GM18508 (cell line): ENCODE measurements around the gene BPIFB3.
"Not testable (repeated sequence)": the region's sequence is repeated elsewhere in the genome, so short reads cannot be mapped to it uniquely, and the experiment has no call there.

Source experiments
- ATAC-seq: cut with Tn5 transposase; IDR thresholded peaks from one replicate; pipeline ENCODE4 v1.9.1; 2021; ENCODE audit warnings: moderate number of reproducible peaks; ENCODE audit not compliant: insufficient read depth, unreplicated experiment

Gene BPIFB3

DNA sequence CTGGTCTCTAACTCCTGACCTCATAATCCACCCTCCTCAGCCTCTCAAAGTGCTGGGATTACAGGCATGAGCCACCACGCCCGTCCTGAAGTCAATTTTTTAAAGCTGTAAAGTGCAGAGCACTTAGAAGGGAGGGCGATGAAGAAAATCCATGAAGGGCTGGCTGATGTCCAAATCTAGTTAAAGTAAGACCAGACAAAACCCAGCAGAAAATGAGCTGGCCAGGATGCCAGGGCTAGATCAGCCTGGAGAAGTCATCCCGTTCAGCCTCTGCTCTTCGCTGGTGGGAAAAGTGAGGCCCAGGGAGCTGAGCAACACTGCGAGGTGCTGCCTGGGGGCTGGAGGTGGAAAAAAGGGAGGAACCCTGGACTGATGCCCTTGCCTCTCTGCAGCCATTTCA, 28.8 kb downstream of the BPIFB3 start:
- no peak for ATAC-seq

DNA sequence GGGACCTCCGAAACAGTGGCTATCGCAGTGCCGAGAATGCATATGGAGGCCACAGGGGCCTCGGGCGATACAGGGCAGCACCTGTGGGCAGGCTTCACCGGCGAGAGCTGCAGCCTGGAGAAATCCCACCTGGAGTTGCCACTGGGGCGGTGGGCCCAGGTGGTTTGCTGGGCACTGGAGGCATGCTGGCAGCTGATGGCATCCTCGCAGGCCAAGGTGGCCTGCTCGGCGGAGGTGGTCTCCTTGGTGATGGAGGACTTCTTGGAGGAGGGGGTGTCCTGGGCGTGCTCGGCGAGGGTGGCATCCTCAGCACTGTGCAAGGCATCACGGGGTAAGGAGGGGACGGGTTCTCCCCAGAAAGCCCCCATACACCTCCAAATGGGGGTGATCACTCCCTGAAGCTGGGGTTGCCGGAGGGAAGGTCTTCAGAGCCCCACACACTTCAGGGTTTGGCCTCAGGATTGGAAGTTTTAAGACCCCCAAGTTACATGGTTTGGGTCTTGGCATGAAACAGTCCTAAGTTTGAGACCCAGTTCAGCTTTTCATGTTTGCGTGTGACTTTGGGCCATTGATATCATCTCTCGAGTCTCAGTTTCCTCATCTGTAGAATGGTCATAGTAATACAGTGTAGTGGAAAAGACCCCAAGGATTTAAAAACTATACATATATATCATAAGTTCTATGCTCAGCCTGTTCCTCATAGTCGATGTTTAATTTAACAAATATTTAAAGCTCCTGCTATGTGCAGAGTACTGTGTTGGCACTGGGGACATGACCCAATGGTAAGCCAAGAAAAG, 30.0 kb downstream of the BPIFB3 start:
- ATAC-seq, result no peak

DNA sequence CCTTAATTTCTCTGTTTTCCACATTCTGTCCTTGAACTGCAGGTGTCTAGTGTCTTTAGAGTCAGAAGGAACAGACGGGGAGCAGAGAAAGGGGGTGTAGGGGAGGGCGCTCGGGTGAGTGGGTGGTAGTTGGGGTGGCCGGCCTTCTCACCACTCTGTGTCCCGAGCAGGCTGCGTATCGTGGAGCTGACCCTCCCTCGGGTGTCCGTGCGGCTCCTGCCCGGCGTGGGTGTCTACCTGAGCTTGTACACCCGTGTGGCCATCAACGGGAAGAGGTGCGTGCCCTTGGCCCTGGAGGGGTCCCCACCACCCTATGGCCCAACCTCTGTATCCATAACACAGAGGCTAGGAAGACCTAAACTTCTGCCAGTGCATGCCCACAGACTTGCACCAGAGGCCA, 31.0 kb downstream of the BPIFB3 start:
- ATAC-seq, result no peak

DNA sequence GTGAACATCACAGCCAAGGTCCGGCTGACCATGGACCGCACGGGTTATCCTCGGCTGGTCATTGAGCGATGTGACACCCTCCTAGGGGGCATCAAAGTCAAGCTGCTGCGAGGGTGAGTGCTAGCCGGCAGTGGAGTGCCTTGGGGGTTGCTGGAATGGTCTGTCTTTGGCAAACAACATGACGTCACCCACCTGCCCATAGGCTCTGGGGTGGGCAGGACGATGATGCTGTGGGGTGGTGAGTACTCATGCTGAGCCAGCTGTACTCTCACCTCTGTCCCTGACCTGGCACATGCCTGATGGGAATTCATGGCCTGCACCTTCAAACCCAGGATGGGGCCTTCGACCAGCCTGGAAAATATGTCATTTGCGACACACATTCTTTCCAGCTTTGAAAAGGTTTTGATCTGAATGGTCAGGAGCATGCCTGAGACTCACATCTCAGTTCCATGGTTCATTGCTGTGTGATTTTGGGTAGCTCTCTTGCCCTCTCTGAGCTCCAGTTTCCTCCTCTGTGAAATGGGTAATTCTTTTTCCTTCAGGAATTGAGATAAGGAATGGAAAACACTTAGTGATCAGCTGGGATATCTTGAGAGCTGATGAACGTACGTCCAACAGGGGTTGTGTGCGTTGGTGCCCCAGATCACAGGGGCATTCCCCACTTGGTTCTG, 32.5 kb downstream of the BPIFB3 start:
- no peak for ATAC-seq

DNA sequence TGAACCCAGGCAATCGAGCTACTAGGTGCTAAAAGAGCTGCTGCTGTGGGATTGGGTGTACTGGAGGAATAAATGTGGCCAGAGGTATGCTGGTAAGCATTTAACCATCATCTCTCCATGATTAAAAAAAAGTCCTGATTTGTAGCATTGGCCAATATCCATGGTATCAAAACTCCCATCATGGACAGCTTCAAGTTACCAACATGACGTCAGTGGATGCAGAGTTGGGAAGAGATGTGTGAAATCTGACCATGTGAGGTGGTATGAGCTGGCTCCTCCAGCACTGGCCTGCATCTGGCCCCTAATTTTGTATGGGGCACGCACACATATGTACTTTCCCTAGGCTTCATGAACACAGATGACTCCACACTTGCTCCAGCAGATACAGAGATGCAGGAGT, 37.4 kb downstream of the BPIFB3 start:
- ATAC-seq, result no peak

DNA sequence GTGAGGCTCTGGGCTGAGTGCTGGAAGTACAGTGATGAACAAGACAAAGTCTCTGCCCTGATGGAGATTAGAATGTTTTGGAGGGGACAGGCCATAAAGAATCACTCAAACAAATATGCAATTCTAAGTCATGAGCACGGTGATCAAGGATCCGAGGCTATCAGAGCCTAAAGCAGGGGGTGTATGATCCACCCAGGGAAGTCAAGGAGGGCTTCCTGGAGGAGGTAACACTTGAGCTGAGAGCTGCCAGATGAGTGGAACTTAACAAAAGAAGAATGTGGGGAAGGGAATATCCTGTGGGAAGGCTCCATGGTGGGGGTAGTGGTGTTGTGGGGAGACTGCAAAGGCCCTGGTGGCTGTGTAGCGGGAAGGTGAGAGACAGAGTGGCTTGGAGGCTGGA, 38.0 kb downstream of the BPIFB3 start:
- ATAC-seq, result no peak

DNA sequence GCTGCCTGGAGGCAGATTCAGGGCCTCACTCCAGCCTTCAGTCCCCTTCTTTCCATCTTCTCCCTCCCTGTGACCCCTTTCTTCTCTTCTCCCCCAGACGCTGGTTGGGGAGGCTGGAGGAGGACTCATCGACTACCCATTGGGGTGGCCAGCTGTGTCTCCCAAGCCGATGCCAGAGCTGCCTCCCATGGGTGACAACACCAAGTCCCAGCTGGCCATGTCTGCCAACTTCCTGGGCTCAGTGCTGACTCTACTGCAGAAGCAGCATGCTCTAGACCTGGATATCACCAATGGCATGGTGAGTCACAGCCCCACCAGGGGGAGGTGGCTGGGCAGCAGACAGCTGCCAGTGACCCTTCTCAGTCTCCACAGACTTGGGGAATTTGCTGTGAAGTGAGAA, 38.7 kb downstream of the BPIFB3 start:
- ATAC-seq, result no peak

DNA sequence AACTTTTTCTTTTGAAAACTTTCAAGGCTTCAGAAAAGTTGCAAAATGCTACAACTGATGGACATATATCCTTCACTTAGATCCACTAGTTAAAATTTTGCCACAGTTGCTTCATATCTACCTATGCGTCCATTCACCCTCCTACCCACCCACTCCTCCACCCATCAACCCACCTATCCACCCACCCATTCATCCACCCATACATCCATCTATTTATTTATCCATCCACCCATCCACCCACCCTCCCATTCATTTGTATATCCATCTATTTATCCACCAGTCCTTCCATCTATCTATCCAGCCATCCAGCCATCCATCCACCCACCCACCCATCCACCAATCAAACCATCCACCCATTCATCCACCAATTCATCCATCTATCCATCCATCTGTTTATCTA, 39.4 kb downstream of the BPIFB3 start:
- no peak for ATAC-seq

DNA sequence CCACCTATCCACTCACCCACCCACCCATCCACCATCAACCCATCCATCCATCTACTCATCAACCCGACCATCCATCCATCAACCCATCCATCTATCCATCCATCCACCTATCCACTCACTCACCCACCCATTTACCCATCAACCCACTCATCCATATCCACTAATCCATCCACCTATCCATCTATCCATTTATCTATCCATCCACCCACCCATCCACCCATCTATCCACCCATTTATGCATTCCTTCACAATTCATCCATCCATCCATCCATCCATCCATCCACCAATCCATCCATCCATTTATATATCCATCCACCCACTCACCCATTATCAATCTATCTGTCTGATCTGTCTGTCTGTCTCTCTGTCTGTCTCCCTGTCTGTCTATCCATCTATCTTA, 39.9 kb downstream of the BPIFB3 start:
- ATAC-seq, result no peak

DNA sequence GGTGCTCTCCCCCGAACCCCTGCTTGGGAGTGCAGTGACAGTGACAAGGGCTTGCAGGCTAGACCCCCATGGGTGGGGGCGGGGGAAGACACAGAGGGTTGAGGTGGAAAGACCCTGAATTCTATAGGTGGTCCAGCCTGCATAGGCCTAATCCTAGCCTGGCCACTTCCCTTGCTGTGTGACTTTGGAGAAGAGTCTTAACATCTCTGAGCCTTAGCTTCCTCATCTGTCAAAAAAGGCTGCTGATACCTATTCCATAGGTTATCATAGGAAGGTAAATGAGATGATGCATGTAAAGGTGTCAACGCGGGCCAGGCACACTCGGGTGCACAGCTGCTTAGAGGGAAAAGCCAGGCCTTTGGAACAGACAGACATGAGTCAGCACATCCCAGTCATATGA, 41.5 kb downstream of the BPIFB3 start:
- no peak for ATAC-seq

DNA sequence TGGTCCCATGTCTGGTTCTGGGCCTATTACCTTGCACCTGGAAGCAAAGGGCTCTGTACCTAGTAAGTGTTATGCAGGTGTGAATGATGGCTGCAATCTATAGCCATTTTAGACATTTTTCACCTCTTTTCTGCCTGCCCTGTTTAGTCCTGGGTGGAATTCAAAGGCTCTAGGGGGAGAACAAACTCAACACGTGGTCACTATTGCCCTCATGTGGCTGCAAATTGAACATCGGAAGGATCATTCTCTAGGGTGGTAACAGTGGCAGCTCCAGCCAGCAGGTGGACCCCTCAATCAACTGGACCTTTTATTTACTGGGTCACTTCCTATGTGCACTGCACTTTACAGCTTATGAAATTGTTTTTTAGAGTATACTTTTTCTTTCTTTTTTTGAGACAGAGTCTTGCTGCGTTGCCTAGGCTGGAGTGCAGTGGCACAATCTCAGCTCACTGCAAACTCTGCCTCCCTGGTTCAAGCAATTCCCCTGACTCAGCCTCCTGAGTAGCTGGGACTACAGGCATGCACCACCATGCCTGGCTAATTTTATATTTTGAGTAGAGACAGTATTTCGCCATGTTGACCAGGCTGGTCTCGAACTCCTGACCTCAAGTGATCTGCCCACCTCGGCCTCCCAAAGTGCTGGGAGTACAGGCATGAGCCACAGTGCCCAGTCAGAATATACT, 42.3 kb downstream of the BPIFB3 start:
- not testable (repeated sequence) for ATAC-seq

DNA sequence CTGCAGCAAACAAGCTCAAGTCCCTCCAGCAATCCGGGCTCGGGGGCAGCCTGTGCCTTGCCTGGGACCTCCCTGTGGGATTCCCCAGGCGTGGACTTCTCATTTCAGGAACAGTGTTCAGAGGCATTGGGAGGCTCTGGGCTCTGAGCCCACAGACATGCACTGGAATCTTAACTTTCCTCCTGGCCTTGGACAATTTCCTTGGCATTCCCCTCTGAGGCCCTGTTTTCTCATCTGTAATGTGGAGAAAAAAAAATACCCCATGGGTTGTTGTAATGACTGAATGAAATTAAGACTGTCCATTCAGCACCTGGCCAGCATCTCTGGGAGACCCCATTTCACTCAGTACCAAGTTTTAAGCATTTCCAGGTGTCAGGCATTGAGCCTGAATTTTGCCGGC, 43.3 kb downstream of the BPIFB3 start:
- no peak for ATAC-seq

DNA sequence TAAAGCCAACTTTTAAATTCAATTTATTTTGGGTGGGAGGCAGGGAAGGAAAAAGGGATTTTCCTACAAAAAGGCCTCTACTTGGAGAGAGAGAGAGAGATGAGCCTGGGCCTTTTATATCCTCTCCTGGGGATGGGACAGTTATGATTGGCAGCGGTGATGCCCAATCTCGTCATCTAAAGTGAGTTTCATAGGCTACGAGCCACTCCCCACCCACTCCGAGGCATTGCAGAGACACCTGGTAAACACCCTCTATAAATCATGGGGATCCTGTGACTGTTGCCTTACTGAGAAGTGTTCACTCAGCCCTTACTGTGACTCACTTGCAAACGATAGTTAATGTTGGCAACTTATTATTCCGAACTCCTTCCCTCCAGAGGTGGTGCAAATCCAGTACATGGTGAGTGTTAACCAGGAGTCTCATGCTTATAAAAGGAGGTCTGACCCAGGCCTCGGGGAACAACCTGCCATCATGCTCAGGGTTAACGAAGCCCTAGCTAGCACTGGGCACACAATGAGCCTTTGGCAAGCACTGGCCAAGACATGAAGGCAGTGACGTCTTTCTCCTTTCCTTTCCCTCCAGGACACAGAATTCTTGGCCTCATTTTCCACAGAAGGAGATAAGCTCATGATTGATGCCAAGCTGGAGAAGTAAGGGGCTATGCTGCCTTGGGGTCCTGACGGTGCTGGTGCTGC, 46.3 kb downstream of the BPIFB3 start:
- ATAC-seq, result no peak

DNA sequence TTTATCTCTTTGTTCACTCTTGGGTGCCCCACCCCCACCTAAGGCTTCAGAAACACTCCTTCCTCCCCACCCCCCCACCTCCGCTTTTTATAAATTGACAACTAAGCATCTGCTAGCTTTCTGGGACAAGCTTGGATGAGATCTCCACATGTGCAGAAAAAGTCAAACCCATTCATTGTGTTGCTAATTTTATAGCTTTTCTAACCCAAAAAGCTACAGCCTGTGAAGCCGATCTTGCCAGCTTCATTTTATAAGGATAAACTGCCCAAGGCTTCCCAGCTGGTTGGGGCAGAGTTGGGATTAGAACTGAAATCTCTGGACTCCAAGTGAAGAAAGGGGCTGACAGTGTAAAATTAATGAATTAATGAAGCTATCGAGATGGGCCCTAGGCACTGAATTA, 49.9 kb downstream of the BPIFB3 start:
- ATAC-seq, result no peak

DNA sequence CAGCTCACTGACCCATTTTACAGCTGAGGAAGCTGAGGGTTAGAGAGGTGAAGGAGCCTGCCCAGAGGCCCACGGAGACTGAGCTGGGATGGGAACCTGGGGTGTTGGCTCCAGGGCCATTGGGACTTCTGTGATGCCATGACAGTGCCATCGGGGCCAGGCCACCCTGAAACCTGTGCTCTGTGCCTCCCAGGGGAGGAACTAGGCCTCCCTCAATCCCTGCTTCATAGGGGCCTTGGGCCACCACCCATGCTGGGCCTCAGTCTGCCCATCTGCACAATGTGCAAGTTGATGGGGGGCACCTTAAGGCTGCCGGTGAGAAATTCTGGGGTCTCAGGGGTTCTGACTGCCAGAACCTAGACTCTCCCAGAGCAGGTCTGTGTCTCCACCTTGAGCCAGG, 50.6 kb downstream of the BPIFB3 start:
- ATAC-seq, result no peak

DNA sequence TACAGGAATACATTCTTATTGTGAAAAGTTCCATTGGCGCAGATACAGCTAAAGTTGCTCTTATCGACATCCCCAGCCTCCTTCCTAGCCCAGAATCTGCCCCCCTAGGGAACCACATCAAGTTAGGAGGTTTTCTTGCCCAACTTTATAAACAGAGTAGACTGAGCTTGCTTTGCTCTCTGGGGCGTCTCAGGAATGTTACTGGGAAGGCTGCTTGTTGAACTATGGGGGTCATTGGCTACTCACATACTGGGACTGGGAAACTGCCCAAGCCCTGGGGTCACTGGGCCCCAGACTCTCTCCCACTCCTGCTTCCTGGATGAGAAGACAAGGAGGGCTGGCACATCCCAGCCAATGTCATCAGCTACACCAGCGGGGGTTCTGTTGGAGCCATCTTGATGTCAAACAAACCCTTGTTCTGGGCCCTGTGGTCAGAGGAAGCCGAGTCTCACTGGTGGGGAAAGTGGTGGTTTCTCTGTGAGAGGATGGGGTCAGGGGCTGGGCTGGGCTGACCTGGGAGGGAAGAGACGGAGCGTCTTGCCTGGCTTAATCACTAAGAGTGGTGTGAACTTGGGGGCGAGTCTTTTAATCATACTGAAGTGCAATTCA, 51.7 kb downstream of the BPIFB3 start:
- no peak for ATAC-seq

DNA sequence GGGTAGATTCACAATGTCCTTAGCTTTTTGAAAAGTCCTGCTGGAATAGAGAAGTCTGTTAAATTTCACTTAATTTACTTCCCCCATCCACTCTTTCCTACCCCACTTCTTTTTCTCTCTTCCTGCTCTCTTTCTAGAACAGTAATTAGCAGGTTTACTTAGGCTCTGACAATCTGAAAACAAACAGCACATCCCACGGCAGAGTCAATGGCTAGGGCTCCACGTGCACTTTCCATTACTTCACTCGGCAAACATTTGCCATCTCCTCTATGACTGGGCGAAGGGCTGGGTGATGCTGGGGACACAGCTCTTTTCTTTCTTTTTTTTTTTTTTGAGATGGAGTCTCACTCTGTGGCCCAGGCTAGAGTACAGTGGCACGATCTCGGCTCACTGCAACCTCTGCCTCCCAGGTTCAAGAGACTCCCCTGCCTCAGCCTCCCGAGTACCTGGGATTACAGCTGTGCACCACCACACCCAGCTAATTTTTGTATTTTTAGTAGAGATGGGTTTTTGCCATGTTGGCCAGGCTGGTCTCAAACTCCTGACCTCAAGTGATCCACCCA, 52.4 kb downstream of the BPIFB3 start:
- ATAC-seq, result not testable (repeated sequence)

DNA sequence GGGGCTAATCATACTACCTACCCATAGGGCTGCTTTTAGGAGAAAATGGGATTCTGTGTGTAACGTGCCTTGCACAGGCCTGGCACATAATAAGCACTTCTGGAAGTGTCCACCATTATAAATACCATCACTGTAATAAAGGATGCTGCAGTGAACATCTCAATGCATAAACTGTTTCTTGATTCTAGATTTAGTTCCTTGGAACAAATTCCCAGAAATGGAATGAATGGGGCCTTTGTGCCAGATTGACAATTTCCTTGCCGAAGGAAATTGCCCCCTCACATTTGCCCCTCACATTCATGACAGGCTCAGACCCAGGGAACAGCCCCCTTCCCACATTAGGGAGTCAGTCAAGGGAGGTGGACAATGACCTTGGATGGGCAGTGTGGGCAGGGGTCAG, 55.0 kb downstream of the BPIFB3 start:
- ATAC-seq, result no peak

DNA sequence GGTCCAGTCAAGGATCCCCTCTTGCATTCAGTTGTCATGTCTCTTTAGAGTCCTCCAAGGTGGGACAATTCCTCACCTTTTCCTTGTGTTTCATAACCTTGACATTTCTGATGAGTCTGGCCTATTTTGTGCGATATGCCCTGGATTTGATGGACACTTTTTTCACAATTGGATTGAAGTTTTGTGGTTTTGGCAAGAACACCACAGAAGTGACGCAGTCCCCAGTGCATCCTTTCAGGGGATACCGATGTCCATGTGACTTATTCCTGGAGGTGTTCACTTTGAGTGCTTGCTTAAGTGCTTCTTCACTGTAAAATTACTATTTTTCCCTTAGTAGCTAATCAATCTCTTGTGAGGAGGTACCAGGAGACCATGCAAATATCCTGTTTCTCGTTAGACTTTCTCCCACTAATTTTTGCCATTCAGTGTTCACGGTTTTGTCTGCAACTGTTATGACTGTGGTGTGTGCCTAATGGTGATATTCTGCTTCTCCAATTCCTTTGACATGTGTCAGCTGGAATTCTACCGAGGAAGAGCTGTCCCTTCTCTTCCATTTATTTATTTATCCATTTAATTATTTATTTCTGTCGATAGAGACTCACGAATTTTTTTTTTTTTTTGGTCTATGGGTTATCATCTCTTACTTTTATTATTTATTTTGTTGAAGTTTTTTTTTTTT, 56.6 kb downstream of the BPIFB3 start:
- no peak for ATAC-seq

DNA sequence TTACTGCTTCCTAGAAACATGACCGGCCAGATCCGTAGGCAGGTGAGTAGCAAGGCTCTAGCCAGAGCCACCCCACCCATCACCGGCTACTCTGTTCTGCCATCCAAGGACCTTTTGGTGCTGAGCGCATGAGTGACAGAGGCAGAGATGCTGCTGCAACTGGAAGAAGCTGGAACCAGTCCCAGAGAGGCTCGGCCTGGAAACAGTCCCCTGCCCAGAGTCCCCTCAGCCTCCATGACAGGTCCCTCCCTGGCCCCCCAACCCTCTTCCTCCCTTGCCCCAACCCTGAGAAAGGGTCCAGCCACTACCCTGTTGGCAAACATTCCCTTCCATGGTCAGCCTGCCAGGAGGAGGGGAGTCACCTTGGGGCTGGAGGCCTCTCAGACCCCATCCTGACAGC, 57.6 kb downstream of the BPIFB3 start:
- no peak for ATAC-seq
